GM12878 (cell line): ENCODE measurements around the gene HK3. TPM values are rescaled to one million over a fixed set of nuclear protein-coding genes. Genes with fewer than 3 reads are reported as not detected.

Source experiments
- ATAC-seq: fragments of 200-7000 bp; cut with Tn5 transposase; 3 replicates; pipeline ENCODE4 v1.9.1; 2020; ENCODE audit warnings: mild to moderate bottlenecking, moderate library complexity
- BruUV-seq: library from RNA; stranded (reverse); fragments of 400-500 nt; replicated peaks from 2 replicates; lab custom pipeline; 2021; lab: Mats Ljungman, UMichigan
- CTCF ChIA-PET: fragments of 300-600 bp; sonication (Branson Sonifier 250); formaldehyde crosslinking; extraction: SDS; loops from one replicate; lab custom pipeline; 2021; ENCODE audit warnings: inconsistent platforms; lab: Yijun Ruan, JAX
- POLR2A ChIA-PET: fragments of 350-600 bp; formaldehyde crosslinking; extraction: SDS; loops from one replicate; lab custom pipeline; 2021; ENCODE audit warnings: inconsistent platforms; lab: Charles Lee
- RAD21 ChIA-PET: fragments of 300-600 bp; sonication (Branson Sonifier 250); formaldehyde crosslinking; loops from one replicate; lab custom pipeline; 2023; ENCODE audit warnings: antibody characterized with exemption; ENCODE audit not compliant: unreplicated experiment; lab: Charles Lee
- SMC1A ChIA-PET: fragments of 300-600 bp; sonication (Branson Sonifier 250); formaldehyde crosslinking; loops from one replicate; lab custom pipeline; 2023; ENCODE audit not compliant: unreplicated experiment, uncharacterized antibody; lab: Charles Lee
- DNase-seq: peaks from one replicate; pipeline ENCODE4 v3.0.0-alpha.2; 2011; ENCODE audit warnings: low read depth, low spot score
- FAIRE-seq: peaks from 3 replicates; lab custom pipeline; 2011; peaks lifted over from hg19 to GRCh38; lab: Jason Lieb, UNC
- H2AFZ ChIP-seq: 2 replicates; pipeline ENCODE4 v1.6.0; 2011; ENCODE audit warnings: low read depth, low read length, control low read depth; ENCODE audit not compliant: control insufficient read depth
- H3K27ac ChIP-seq: 2 replicates; pipeline ENCODE4 v1.5.1; 2011; ENCODE audit warnings: control low read depth; ENCODE audit not compliant: control insufficient read depth, insufficient read depth
- H3K27me3 ChIP-seq, 2 experiments: replicated peaks in 1 of 2; 2 replicates each; pipeline versions ENCODE4 v1.6.0 to v1.6.1; 2011; ENCODE audit warnings: low read length in 1 of 2; ENCODE audit not compliant: control insufficient read depth in 2 of 2, insufficient read depth in 2 of 2
- H3K36me3 ChIP-seq, 2 experiments: 2 replicates each; pipeline ENCODE4 v1.5.1; 2011; ENCODE audit warnings: low read length in 1 of 2; ENCODE audit not compliant: control insufficient read depth in 2 of 2, insufficient read depth in 2 of 2
- H3K4me1 ChIP-seq: 2 replicates; pipeline ENCODE4 v1.6.1; 2011; ENCODE audit warnings: mild to moderate bottlenecking, low read length, moderate library complexity, mixed read lengths; ENCODE audit not compliant: control insufficient read depth, insufficient read depth
- H3K4me2 ChIP-seq: 2 replicates; pipeline ENCODE4 v1.6.0; 2011; ENCODE audit warnings: control low read depth; ENCODE audit not compliant: control insufficient read depth, insufficient read depth
- H3K4me3 ChIP-seq: fragments of 200-600 bp; sonication (generic); 2 replicates; pipeline ENCODE4 v1.5.1; 2016
- H3K79me2 ChIP-seq: 2 replicates; pipeline ENCODE4 v1.6.0; 2011; ENCODE audit warnings: low read length; ENCODE audit not compliant: control insufficient read depth, insufficient read depth
- H3K9ac ChIP-seq: 2 replicates; pipeline ENCODE4 v1.8.0; 2011; ENCODE audit warnings: low read length, control low read depth, mixed read lengths; ENCODE audit not compliant: control insufficient read depth, insufficient read depth
- H3K9me3 ChIP-seq: replicated peaks from 3 replicates; pipeline ENCODE4 v1.5.1; 2011; ENCODE audit warnings: mild to moderate bottlenecking, low read length; ENCODE audit not compliant: control insufficient read depth, insufficient read depth
- H4K20me1 ChIP-seq: 2 replicates; pipeline ENCODE4 v1.6.0; 2011; ENCODE audit not compliant: control insufficient read depth, insufficient read depth
- BCLAF1 ChIP-seq: fragments of 450-650 bp; IDR thresholded peaks from 2 replicates; pipeline ENCODE4 v1.6.1; 2017; ENCODE audit warnings: antibody characterized with exemption, mild to moderate bottlenecking, moderate library complexity
- CBX5 ChIP-seq: sonication (generic); IDR thresholded peaks from 2 replicates; pipeline ENCODE4 v1.6.1; 2016; ENCODE audit warnings: low read depth, moderate library complexity, mild to moderate bottlenecking, inconsistent platforms
- CREM ChIP-seq: IDR thresholded peaks from 2 replicates; pipeline ENCODE4 v1.6.1; 2014; ENCODE audit warnings: antibody characterized with exemption, low read depth
- NRF1 ChIP-seq: conservative IDR thresholded peaks from 2 replicates; pipeline ENCODE4 v1.6.1; 2011; ENCODE audit warnings: mild to moderate bottlenecking, low read depth, low read length, improper control_type of control experiment
- WGBS: methylation state at CpG from one replicate; pipeline ENCODE4 v1.1.6; 2016; ENCODE audit warnings: low lambda C conversion rate; ENCODE audit not compliant: insufficient replicate concordance, insufficient coverage; ENCODE audit errors: missing lambda C conversion rate; 5-methylcytosine and 5-hydroxymethylcytosine counted together
- in situ Hi-C: fragments of 300-500 bp; cut with MboI; formaldehyde crosslinking; loops from 9 replicates; pipeline ENCODE4 v1.14.3; 2018; ENCODE audit warnings: mixed read lengths
- intact Hi-C: fragments of 100-400 bp; cut with micrococcal nuclease; formaldehyde crosslinking; loops from one replicate; pipeline ENCODE4 v1.14.2; 2022; ENCODE audit not compliant: unreplicated experiment
- polyA plus RNA-seq, 11 experiments: library from polyadenylated mRNA; depleted of rRNA in 4 of 11; unstranded in 6 of 11; stranded (reverse) in 5 of 11; fragments of >200 nt; fragmentation: Nextera tagmentation in 4 of 11; fragmentation: Illumina TruSeq in 1 of 11; extraction: Ambion mirVana in 4 of 11; extraction: Trizol in 1 of 11; gene quantifications; 1 replicate in 1 of 11; 2 replicates in 10 of 11; pipeline versions ENCODE4 v1.2.1 to v1.2.3, GENCODE V29; 2011 to 2016; ENCODE audit warnings: inconsistent platforms in 2 of 11, missing spikeins in 2 of 11, low read depth in 1 of 11
- total RNA-seq, 4 experiments: library from RNA; depleted of rRNA in 3 of 4; stranded (reverse); fragments of >200 nt in 3 of 4; fragmentation: Illumina TruSeq in 1 of 4; extraction: Trizol in 1 of 4; gene quantifications; 2 replicates each; pipeline versions ENCODE4 v1.2.1 to v1.2.3, GENCODE V29; 2013 to 2021

HK3 gene
- total and polyA plus RNA-seq, 10 of the 15 experiments (the other 5 are each of a cell fraction or from before 2014, with no cell fraction given) = 0.13 to 1.3 (median 0.26) TPM; not detected in 4

DNA sequence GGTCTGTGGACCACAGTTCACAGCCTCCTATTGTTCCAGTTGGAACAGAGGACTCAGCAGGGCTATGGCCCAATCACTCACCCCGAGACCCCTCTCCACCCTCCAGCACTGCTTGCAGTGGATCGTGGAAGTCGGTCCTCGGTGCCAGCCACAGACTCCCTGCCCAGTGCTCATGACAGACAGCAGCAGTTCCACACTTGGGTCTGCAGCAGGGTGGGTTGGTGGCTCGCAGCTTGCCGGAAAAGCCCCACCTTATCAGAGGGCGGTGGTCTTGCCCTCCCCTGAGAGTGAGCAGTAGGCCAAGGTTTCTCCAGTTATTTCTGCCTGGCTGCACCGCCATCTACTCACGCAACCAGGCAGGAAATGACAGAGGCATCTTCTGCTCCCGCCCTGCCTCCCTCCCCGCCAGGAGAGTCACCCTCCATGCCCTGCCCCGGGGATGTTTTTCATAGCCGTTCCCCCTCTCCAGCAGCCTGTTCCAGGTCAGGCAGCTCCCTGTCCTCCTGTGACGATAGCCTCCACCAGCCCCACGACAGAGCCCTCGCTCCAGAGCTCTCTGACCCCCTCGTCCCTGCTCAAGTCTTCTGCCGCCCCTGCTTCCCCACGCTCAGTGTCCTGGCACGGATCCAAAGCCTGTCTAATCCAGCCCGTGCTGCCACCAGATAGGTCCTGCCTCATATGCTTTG, 54.3 kb downstream of the HK3 start:
- H2AFZ ChIP-seq = no peak overlapping the region
- DNase-seq (no peak), FAIRE-seq (no peak), ATAC-seq (no peak)
- RAD21 ChIA-PET = no interaction called here
- TF ChIP-seq BCLAF1 (no peak), CREM (no peak), NRF1 (no peak), CBX5 (no peak)
- H3K36me3 ChIP-seq = no peaks in the 10 kb centered on the region
- in situ Hi-C loops = no loop called here
- no peaks in the 10 kb centered on the region for H3K9me3 ChIP-seq
- no TSS peak for BruUV-seq
- H3K4me1 ChIP-seq = no peaks in the 10 kb centered on the region
- H3K27me3 ChIP-seq = peaks cover 0 to 1% of the 10 kb centered on the region in 2 experiments; a peak in 1 of 4 replicates
- no peaks in the 10 kb centered on the region for H3K79me2 ChIP-seq
- WGBS = 34% methylated on average over 21 of the region's 21 CpGs
- intact Hi-C loops = no loop called here
- POLR2A ChIA-PET = no interaction called here
- no peak overlapping the region for H3K9ac ChIP-seq
- H3K4me2 ChIP-seq = no peak overlapping the region
- H3K4me3 ChIP-seq = no peak overlapping the region
- CTCF ChIA-PET = no interaction called here
- H3K27ac ChIP-seq = no peak overlapping the region
- H4K20me1 ChIP-seq = no peaks in the 10 kb centered on the region
- SMC1A ChIA-PET = no interaction called here
